Body of pancreas (tissue), 4 donors: Measurements from ENCODE around the gene SEL1L3.
"Not testable (repeated sequence)": the region's sequence is repeated elsewhere in the genome, so short reads cannot be mapped to it uniquely, and the experiment has no call there.

ENCODE experiments used
- POLR2A ChIP-seq, 3 donors: fragments of 450-650 bp; IDR thresholded peaks; one replicate each; pipeline ENCODE4 v1.6.1; 2016; ENCODE audit warnings: antibody characterized with exemption in 3 of 3, mild to moderate bottlenecking in 2 of 3
- TF ChIP-seq, protein P1 (sequence below), 7 experiments: fragments of 450-650 bp in 4 of 7; fragments of 200-600 bp in 3 of 7; sonication (generic) in 3 of 7; IDR thresholded peaks; one replicate each; pipeline ENCODE4 v1.5.1; 2016 to 2019; ENCODE audit warnings: antibody characterized with exemption in 7 of 7

DNA sequence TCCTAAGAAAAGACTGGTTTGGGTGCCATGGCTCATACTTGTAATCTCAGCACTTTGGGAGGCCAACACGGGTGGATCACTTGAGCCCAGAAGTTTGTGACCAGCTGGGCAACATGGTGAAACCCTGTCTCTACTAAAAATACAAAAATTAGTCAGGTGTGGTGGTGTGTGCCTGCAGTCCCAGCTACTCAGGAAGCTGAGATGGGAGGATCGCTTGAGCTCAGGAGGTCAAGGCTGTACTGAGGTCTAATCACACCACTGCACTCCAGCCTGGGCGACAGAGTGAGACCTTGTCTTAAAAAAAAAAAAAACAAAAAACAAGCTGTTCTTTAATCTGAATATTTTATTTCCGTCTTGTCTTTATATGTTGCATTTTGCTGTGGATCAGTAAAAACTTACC lies 3.6 kb upstream of the SEL1L3 start:
- TF ChIP-seq, protein P1, sequence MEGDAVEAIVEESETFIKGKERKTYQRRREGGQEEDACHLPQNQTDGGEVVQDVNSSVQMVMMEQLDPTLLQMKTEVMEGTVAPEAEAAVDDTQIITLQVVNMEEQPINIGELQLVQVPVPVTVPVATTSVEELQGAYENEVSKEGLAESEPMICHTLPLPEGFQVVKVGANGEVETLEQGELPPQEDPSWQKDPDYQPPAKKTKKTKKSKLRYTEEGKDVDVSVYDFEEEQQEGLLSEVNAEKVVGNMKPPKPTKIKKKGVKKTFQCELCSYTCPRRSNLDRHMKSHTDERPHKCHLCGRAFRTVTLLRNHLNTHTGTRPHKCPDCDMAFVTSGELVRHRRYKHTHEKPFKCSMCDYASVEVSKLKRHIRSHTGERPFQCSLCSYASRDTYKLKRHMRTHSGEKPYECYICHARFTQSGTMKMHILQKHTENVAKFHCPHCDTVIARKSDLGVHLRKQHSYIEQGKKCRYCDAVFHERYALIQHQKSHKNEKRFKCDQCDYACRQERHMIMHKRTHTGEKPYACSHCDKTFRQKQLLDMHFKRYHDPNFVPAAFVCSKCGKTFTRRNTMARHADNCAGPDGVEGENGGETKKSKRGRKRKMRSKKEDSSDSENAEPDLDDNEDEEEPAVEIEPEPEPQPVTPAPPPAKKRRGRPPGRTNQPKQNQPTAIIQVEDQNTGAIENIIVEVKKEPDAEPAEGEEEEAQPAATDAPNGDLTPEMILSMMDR (IDR thresholded peaks at IDR 0.05): not testable (repeated sequence)
- not testable (repeated sequence) for TF ChIP-seq POLR2A (IDR thresholded peaks at IDR 0.05)
